ENCODE data around the gene MAML3. TPM values are rescaled to one million over a fixed set of nuclear protein-coding genes. Genes with fewer than 3 reads are reported as not detected.

MAML3 gene
- total and polyA plus RNA-seq, 8 donors: 1.7 to 20.3 (median 8.4) TPM

GRCh38 chr4:140150636-140150885 is 3.4 kb downstream of the MAML3 start:
- no peaks in the 10 kb centered on the region for H3K27me3 ChIP-seq
- H3K4me3 ChIP-seq: peak overlapping the region; percentile 68 to 81 (median 74)
- peaks cover 0 to 44% (median 21%) of the 10 kb centered on the region in 4 donors for H3K4me1 ChIP-seq
- no peaks in the 10 kb centered on the region for H3K9me3 ChIP-seq
- peak in 1 of 2 donors; percentile 82 for DNase-seq
- H3K36me3 ChIP-seq: no peaks in the 10 kb centered on the region
- WGBS, 5 donors: 0 to 2% (median 1%) methylated on average over 11 to 13 of the region's 13 CpGs
- TF ChIP-seq EP300 (IDR thresholded peaks at IDR 0.05) (no peak), CTCF (IDR thresholded peaks at IDR 0.05) (no peak), POLR2AphosphoS5 (IDR thresholded peaks at IDR 0.05) (peak in 1 of 3 donors; percentile 37), POLR2A (IDR thresholded peaks at IDR 0.05) (no peak)
- H3K27ac ChIP-seq: peak overlapping the region; percentile 97 to 100 (median 98)
- intact Hi-C loops (cut with DNase I; ENCODE audit: low total_unique reads): loop anchor here (5.0 kb wide), 1 partner anchor 102 kb away; no protein-coding TSS in a partner anchor

- DNase-seq: peak; percentile 80 to 89
- Histone ChIP-seq H3K27ac (peak overlapping the region; percentile 97 to 100 (median 98)), H3K9me3 (no peaks in the 10 kb centered on the region), H3K4me1 (peaks cover 0 to 43% (median 21%) of the 10 kb centered on the region in 4 donors), H3K36me3 (no peaks in the 10 kb centered on the region), H3K27me3 (no peaks in the 10 kb centered on the region), H3K4me3 (peak overlapping the region; percentile 68 to 81 (median 74))
- 1 to 2% (median 1%) methylated on average over 20 of the region's 20 CpGs for WGBS, 5 donors
- intact Hi-C loops (cut with DNase I; ENCODE audit: low total_unique reads): loop anchor here (5.0 to 10.0 kb wide), 2 partner anchors 85 to 102 kb away; no protein-coding TSS in a partner anchor
- peak in 1 of 3 donors; percentile 18 for TF ChIP-seq POLR2AphosphoS5 (IDR thresholded peaks at IDR 0.05)
- TF ChIP-seq POLR2A (IDR thresholded peaks at IDR 0.05): no peak
- peak in 2 of 7 experiments; percentile 5 to 28 for TF ChIP-seq CTCF (IDR thresholded peaks at IDR 0.05)
These were observed 3.9 kb downstream of the MAML3 start for GRCh38 chr4:140149846-140150635.

- no peak overlapping the region for H3K4me3 ChIP-seq
- DNase-seq: no peak
- H3K27me3 ChIP-seq: no peaks in the 10 kb centered on the region
- H3K4me1 ChIP-seq: peaks cover 0 to 35% (median 20%) of the 10 kb centered on the region in 4 donors
- intact Hi-C loops (cut with DNase I; ENCODE audit: low total_unique reads): loop anchor here (10.0 kb wide), 1 partner anchor 79 kb away; no protein-coding TSS in a partner anchor
- TF ChIP-seq POLR2A (IDR thresholded peaks at IDR 0.05): no peak
- TF ChIP-seq CTCF (IDR thresholded peaks at IDR 0.05): no peak
- no peak for TF ChIP-seq POLR2AphosphoS5 (IDR thresholded peaks at IDR 0.05)
- no peak for TF ChIP-seq EP300 (IDR thresholded peaks at IDR 0.05)
- WGBS, 5 donors: 85 to 94% (median 87%) methylated on average over 5 of the region's 5 CpGs
- H3K27ac ChIP-seq: no peak overlapping the region
- no peaks in the 10 kb centered on the region for H3K9me3 ChIP-seq
- H3K36me3 ChIP-seq: no peaks in the 10 kb centered on the region
These were observed 9.9 kb downstream of the MAML3 start for GRCh38 chr4:140144050-140144449.

- no peak for TF ChIP-seq EP300 (IDR thresholded peaks at IDR 0.05)
- no peak for TF ChIP-seq POLR2A (IDR thresholded peaks at IDR 0.05)
- TF ChIP-seq CTCF (IDR thresholded peaks at IDR 0.05): no peak
- TF ChIP-seq POLR2AphosphoS5 (IDR thresholded peaks at IDR 0.05): no peak
- WGBS, 5 donors: 29 to 59% (median 41%) methylated on average over 4 of the region's 4 CpGs
- DNase-seq: peak; percentile 34 to 79
These were observed 12.7 kb downstream of the MAML3 start for GRCh38 chr4:140141210-140141835.

More at GRCh38 chr4:140141210-140141835, 12.7 kb downstream of the MAML3 start:
- Histone ChIP-seq H3K36me3 (no peaks in the 10 kb centered on the region), H3K4me3 (no peak overlapping the region), H3K9me3 (no peaks in the 10 kb centered on the region), H3K4me1 (peaks cover 0 to 40% (median 25%) of the 10 kb centered on the region in 4 donors), H3K27ac (peak overlapping the region; percentile 26 to 67 (median 48)), H3K27me3 (no peaks in the 10 kb centered on the region)
- intact Hi-C loops (cut with DNase I; ENCODE audit: low total_unique reads): loop anchor here (10.0 kb wide), 1 partner anchor 77 kb away; no protein-coding TSS in a partner anchor
